Measurements from ENCODE around the gene SUFU.

SUFU gene

GRCh38 chr10:102505462-102506115 lies 1.8 kb downstream of the SUFU start:
- Histone ChIP-seq H3K4me1 (ENCODE audit: control insufficient read depth, insufficient read depth, low read length) (peaks cover 17% of the 10 kb centered on the region), H3K36me3 (ENCODE audit: control insufficient read depth, insufficient read depth, low read length) (no peaks in the 10 kb centered on the region), H3K4me3 (ENCODE audit: low read length) (no peak overlapping the region), H3K27me3 (ENCODE audit: control insufficient read depth, insufficient read depth, low read length) (no peaks in the 10 kb centered on the region), H3K9ac (ENCODE audit: low read length) (no peak overlapping the region), H3K9me3 (ENCODE audit: control insufficient read depth, low read length) (no peaks in the 10 kb centered on the region)

- H3K9ac ChIP-seq (ENCODE audit: low read length), result no peak overlapping the region
- H3K4me3 ChIP-seq (ENCODE audit: low read length), result no peak overlapping the region
- peaks cover 8% of the 10 kb centered on the region for H3K4me1 ChIP-seq (ENCODE audit: control insufficient read depth, insufficient read depth, low read length)
- H3K9me3 ChIP-seq (ENCODE audit: control insufficient read depth, low read length), result no peaks in the 10 kb centered on the region
- H3K36me3 ChIP-seq (ENCODE audit: control insufficient read depth, insufficient read depth, low read length), result no peaks in the 10 kb centered on the region
- no peaks in the 10 kb centered on the region for H3K27me3 ChIP-seq (ENCODE audit: control insufficient read depth, insufficient read depth, low read length)
Measured at GRCh38 chr10:102507521-102507920, 3.7 kb downstream of the SUFU start.

- Histone ChIP-seq H3K27me3 (ENCODE audit: control insufficient read depth, insufficient read depth, low read length) (no peaks in the 10 kb centered on the region), H3K36me3 (ENCODE audit: control insufficient read depth, insufficient read depth, low read length) (no peaks in the 10 kb centered on the region), H3K4me3 (ENCODE audit: low read length) (no peak overlapping the region), H3K9ac (ENCODE audit: low read length) (no peak overlapping the region), H3K9me3 (ENCODE audit: control insufficient read depth, low read length) (no peaks in the 10 kb centered on the region), H3K4me1 (ENCODE audit: control insufficient read depth, insufficient read depth, low read length) (peaks cover 5% of the 10 kb centered on the region)
Measured at GRCh38 chr10:102508506-102508905, 4.7 kb downstream of the SUFU start.

- Histone ChIP-seq H3K4me1 (ENCODE audit: control insufficient read depth, insufficient read depth, low read length) (peaks cover 4% of the 10 kb centered on the region), H3K9me3 (ENCODE audit: control insufficient read depth, low read length) (no peaks in the 10 kb centered on the region), H3K9ac (ENCODE audit: low read length) (no peak overlapping the region), H3K27me3 (ENCODE audit: control insufficient read depth, insufficient read depth, low read length) (no peaks in the 10 kb centered on the region), H3K4me3 (ENCODE audit: low read length) (no peak overlapping the region), H3K36me3 (ENCODE audit: control insufficient read depth, insufficient read depth, low read length) (no peaks in the 10 kb centered on the region)
Measured at GRCh38 chr10:102509387-102509786, 5.6 kb downstream of the SUFU start.

- Histone ChIP-seq H3K36me3 (ENCODE audit: control insufficient read depth, insufficient read depth, low read length) (no peaks in the 10 kb centered on the region), H3K9ac (ENCODE audit: low read length) (no peak overlapping the region), H3K4me3 (ENCODE audit: low read length) (no peak overlapping the region), H3K9me3 (ENCODE audit: control insufficient read depth, low read length) (no peaks in the 10 kb centered on the region), H3K4me1 (ENCODE audit: control insufficient read depth, insufficient read depth, low read length) (peaks cover 4% of the 10 kb centered on the region), H3K27me3 (ENCODE audit: control insufficient read depth, insufficient read depth, low read length) (no peaks in the 10 kb centered on the region)
Measured at GRCh38 chr10:102511583-102512274, 8.0 kb downstream of the SUFU start.

GRCh38 chr10:102514487-102515311 lies 10.9 kb downstream of the SUFU start:
- no peaks in the 10 kb centered on the region for H3K9me3 ChIP-seq (ENCODE audit: control insufficient read depth, low read length)
- H3K9ac ChIP-seq (ENCODE audit: low read length), result no peak overlapping the region
- no peaks in the 10 kb centered on the region for H3K4me1 ChIP-seq (ENCODE audit: control insufficient read depth, insufficient read depth, low read length)
- H3K36me3 ChIP-seq (ENCODE audit: control insufficient read depth, insufficient read depth, low read length), result no peaks in the 10 kb centered on the region
- no peak overlapping the region for H3K4me3 ChIP-seq (ENCODE audit: low read length)
- no peaks in the 10 kb centered on the region for H3K27me3 ChIP-seq (ENCODE audit: control insufficient read depth, insufficient read depth, low read length)

GRCh38 chr10:102515724-102516123 lies 12.0 kb downstream of the SUFU start:
- Histone ChIP-seq H3K9ac (ENCODE audit: low read length) (no peak overlapping the region), H3K36me3 (ENCODE audit: control insufficient read depth, insufficient read depth, low read length) (no peaks in the 10 kb centered on the region), H3K9me3 (ENCODE audit: control insufficient read depth, low read length) (no peaks in the 10 kb centered on the region), H3K4me1 (ENCODE audit: control insufficient read depth, insufficient read depth, low read length) (no peaks in the 10 kb centered on the region), H3K27me3 (ENCODE audit: control insufficient read depth, insufficient read depth, low read length) (no peaks in the 10 kb centered on the region), H3K4me3 (ENCODE audit: low read length) (no peak overlapping the region)

- Histone ChIP-seq H3K9me3 (ENCODE audit: control insufficient read depth, low read length) (no peaks in the 10 kb centered on the region), H3K4me1 (ENCODE audit: control insufficient read depth, insufficient read depth, low read length) (no peaks in the 10 kb centered on the region), H3K27me3 (ENCODE audit: control insufficient read depth, insufficient read depth, low read length) (no peaks in the 10 kb centered on the region), H3K9ac (ENCODE audit: low read length) (no peak overlapping the region), H3K36me3 (ENCODE audit: control insufficient read depth, insufficient read depth, low read length) (no peaks in the 10 kb centered on the region), H3K4me3 (ENCODE audit: low read length) (no peak overlapping the region)
Measured at GRCh38 chr10:102517553-102517952, 13.8 kb downstream of the SUFU start.

- no peak overlapping the region for H3K4me3 ChIP-seq (ENCODE audit: low read length)
Measured at GRCh38 chr10:102519246-102519825, 15.6 kb downstream of the SUFU start.

GRCh38 chr10:102522874-102523249 lies 19.1 kb downstream of the SUFU start:
- Histone ChIP-seq H3K9ac (ENCODE audit: low read length) (no peak overlapping the region), H3K4me1 (ENCODE audit: control insufficient read depth, insufficient read depth, low read length) (no peaks in the 10 kb centered on the region), H3K9me3 (ENCODE audit: control insufficient read depth, low read length) (no peaks in the 10 kb centered on the region), H3K4me3 (ENCODE audit: low read length) (no peak overlapping the region), H3K27me3 (ENCODE audit: control insufficient read depth, insufficient read depth, low read length) (no peaks in the 10 kb centered on the region), H3K36me3 (ENCODE audit: control insufficient read depth, insufficient read depth, low read length) (no peaks in the 10 kb centered on the region)

More at GRCh38 chr10:102519246-102519825, 15.6 kb downstream of the SUFU start:
- no peaks in the 10 kb centered on the region for H3K36me3 ChIP-seq (ENCODE audit: control insufficient read depth, insufficient read depth, low read length)
- no peaks in the 10 kb centered on the region for H3K27me3 ChIP-seq (ENCODE audit: control insufficient read depth, insufficient read depth, low read length)
- H3K9me3 ChIP-seq (ENCODE audit: control insufficient read depth, low read length), result no peaks in the 10 kb centered on the region
- no peaks in the 10 kb centered on the region for H3K4me1 ChIP-seq (ENCODE audit: control insufficient read depth, insufficient read depth, low read length)
- H3K9ac ChIP-seq (ENCODE audit: low read length), result no peak overlapping the region

- H3K36me3 ChIP-seq (ENCODE audit: control insufficient read depth, insufficient read depth, low read length), result no peaks in the 10 kb centered on the region
- no peaks in the 10 kb centered on the region for H3K9me3 ChIP-seq (ENCODE audit: control insufficient read depth, low read length)
Measured at GRCh38 chr10:102523250-102524029, 19.7 kb downstream of the SUFU start.

More at GRCh38 chr10:102523250-102524029, 19.7 kb downstream of the SUFU start:
- no peaks in the 10 kb centered on the region for H3K27me3 ChIP-seq (ENCODE audit: control insufficient read depth, insufficient read depth, low read length)
- H3K4me1 ChIP-seq (ENCODE audit: control insufficient read depth, insufficient read depth, low read length), result no peaks in the 10 kb centered on the region
- H3K4me3 ChIP-seq (ENCODE audit: low read length), result no peak overlapping the region
- H3K9ac ChIP-seq (ENCODE audit: low read length), result no peak overlapping the region
